ENCODE data around the gene TLNRD1. TPM values are rescaled to one million over a fixed set of nuclear protein-coding genes. Genes with fewer than 3 reads are reported as not detected.

TLNRD1 gene
- total RNA-seq, 1 donor from 2014 or later: 13.7 TPM

- DNase-seq (ENCODE audit: low read depth, low spot score): no peak
Measured at GRCh38 chr15:81025721-81026370, 25.1 kb downstream of the TLNRD1 start.

- no peak for DNase-seq (ENCODE audit: low read depth, low spot score)
Measured at GRCh38 chr15:81026836-81027599, 26.3 kb downstream of the TLNRD1 start.

- no peak for DNase-seq (ENCODE audit: low read depth, low spot score)
Measured at GRCh38 chr15:81029414-81030300, 28.9 kb downstream of the TLNRD1 start.

GRCh38 chr15:81030301-81030750, 29.6 kb downstream of the TLNRD1 start:
- DNase-seq (ENCODE audit: low read depth, low spot score): no peak

GRCh38 chr15:81031203-81031602, 30.5 kb downstream of the TLNRD1 start:
- no peak for DNase-seq (ENCODE audit: low read depth, low spot score)

DNA sequence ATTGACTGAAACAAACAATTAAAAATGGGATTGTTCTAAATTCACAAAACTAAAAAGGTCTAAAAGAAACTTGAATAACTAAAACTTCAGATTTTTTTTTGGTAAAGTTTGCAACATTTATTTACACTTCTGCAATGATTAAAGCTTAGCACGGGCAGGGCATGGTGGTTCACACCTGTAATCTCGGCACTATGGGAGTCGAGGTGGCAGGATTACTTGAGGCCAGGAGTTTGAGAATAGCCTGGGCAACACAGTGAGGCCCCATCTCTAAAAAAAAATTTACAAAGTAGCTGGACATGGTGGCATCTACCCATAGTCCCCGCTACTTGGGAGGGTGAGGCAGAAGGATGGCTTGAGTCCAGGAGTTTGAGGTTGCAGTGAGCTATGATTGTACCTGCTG, 31.6 kb downstream of the TLNRD1 start:
- no peak for DNase-seq (ENCODE audit: low read depth, low spot score)

- no peak for DNase-seq (ENCODE audit: low read depth, low spot score)
Measured at GRCh38 chr15:81032818-81033217, 32.1 kb downstream of the TLNRD1 start.

GRCh38 chr15:81033508-81033907, 32.8 kb downstream of the TLNRD1 start:
- DNase-seq (ENCODE audit: low read depth, low spot score): no peak

GRCh38 chr15:81037952-81038743, 37.4 kb downstream of the TLNRD1 start:
- DNase-seq (ENCODE audit: low read depth, low spot score): no peak

GRCh38 chr15:81038975-81039607, 38.4 kb downstream of the TLNRD1 start:
- DNase-seq (ENCODE audit: low read depth, low spot score): peak; percentile 64

GRCh38 chr15:81040757-81041156, 40.0 kb downstream of the TLNRD1 start:
- DNase-seq (ENCODE audit: low read depth, low spot score): no peak

GRCh38 chr15:81043281-81043934, 42.7 kb downstream of the TLNRD1 start:
- no peak for DNase-seq (ENCODE audit: low read depth, low spot score)

DNA sequence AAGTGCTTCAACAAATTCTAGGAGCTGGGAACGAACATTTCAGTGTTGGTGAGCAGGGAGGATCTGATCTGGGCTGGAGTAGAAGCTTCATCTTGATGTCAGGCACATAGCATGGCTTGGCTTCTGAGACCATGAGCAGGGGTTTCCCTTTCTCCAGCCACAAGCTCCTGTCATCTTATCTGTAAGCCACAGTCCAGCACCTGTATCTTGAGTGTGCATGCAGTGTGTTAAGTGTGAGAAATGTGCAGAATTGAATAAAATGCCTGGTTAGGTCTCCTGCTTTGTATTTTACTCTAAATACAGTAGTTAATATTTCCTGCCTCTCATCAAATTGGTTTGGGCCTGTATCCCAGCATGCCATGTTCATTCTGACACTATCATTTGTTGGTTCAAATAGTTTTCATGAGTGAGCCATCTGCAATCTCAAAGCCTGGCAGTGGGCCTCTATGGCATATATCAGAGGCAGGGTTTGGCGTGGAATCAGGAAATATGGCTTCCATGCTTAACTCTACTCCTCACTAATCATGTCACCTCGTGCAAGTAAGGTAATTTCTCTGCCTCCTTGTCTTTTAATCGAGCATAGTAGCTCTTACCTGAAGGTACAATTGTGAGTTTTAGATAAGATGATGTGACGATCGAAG, 43.3 kb downstream of the TLNRD1 start:
- DNase-seq (ENCODE audit: low read depth, low spot score): no peak

DNA sequence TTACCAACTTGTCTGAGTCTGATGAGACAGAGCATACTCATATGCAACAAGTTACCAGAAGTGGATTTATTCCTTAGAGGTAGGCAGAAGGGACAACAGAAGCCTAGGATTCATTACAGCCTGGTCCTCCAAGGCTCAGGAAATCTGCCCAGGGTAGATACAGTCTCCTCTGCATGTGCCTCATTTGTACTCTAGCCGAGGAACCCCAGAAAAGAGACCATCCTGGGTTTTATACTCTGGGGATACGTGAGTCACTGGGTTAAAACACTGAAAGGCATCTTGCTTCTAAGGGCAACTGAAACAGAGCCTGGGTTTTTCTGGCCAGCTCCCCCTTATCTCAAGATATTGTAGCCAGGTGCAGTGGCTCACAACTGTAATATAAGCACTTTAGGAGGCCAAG, 45.6 kb downstream of the TLNRD1 start:
- DNase-seq (ENCODE audit: low read depth, low spot score): no peak

- no peak for DNase-seq (ENCODE audit: low read depth, low spot score)
Measured at GRCh38 chr15:81047928-81048327, 47.2 kb downstream of the TLNRD1 start.

- DNase-seq (ENCODE audit: low read depth, low spot score): no peak
Measured at GRCh38 chr15:81049835-81050234, 49.1 kb downstream of the TLNRD1 start.

DNA sequence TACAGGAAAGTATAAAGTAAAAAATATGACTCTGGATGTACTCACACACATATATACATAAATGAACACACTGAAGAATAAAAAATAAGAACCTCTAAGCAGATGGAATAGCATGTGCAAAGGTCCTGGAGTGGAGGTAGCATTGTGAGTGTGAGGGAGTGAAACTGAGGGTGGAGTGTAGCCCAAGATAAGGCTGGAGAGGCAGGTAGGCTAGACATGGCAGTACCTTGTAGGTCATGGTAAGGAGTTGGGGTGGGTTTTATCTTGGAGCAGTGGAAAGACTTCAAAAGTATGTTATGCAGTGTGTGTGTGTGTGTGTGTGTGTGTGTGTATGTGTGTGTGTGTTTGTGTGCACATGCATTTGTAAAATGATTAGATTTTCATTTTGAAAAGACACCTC, 49.5 kb downstream of the TLNRD1 start:
- DNase-seq (ENCODE audit: low read depth, low spot score): no peak

DNA sequence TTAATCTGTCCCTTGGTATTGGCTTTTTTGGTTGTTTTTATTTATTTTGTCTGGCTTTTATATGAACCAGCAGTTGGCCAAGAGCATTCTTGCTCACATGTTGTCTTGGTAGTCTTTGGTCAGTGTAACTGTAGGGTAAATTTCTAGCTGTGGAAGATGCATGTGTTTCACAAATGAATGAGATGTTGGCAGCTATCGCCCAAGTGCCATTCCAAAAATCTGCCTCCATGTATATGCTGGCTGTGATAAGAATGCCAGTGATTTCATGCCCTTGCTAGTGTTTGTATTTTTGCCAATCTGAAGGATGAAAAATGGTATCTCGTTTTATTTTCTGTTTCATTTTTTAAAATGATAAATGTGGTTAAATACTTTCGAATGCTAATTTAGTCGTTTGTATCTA, 50.1 kb downstream of the TLNRD1 start:
- DNase-seq (ENCODE audit: low read depth, low spot score): no peak

GRCh38 chr15:81052046-81052445, 51.3 kb downstream of the TLNRD1 start:
- no peak for DNase-seq (ENCODE audit: low read depth, low spot score)

GRCh38 chr15:81053621-81054020, 52.9 kb downstream of the TLNRD1 start:
- no peak for DNase-seq (ENCODE audit: low read depth, low spot score)

Data from pulmonary artery endothelial cell (primary cell).